ENCODE measurements around the gene KHDRBS2. TPM values are rescaled to one million over a fixed set of nuclear protein-coding genes. Genes with fewer than 3 reads are reported as not detected.

The KHDRBS2 gene
- total and polyA plus RNA-seq, 2 donors (not counting 3 experiments of a cell fraction or from before 2014, with no cell fraction given): not detected

DNA sequence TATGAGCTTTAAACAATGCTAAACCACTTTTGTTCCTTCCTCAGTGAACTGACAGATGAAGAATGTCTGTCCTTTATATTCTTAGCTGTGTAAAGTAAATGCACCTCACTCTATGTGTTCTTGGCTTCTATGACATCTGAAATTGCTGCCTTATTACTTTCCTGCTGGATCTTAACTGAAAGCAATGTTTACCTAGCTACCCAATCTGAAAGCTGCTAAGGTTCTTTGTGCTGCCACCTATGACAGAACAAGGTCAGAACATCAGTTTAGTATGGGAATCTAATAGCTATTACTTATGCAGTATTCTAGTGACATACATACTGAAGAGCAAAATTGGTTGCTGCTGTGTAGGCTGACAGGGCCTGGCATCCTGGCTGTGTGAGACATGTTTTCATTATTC is 444.1 kb downstream of the KHDRBS2 start:
- H4K20me1 ChIP-seq (replicated peaks; ENCODE audit: control insufficient read depth, extremely low read depth, insufficient read depth, low read length): no peaks in the 10 kb centered on the region
- H3K36me3 ChIP-seq (ENCODE audit: control insufficient read depth in 2 of 2, extremely low read depth in 1 of 2, insufficient read depth in 2 of 2, low read length in 2 of 2): no peaks in the 10 kb centered on the region
- FAIRE-seq (no peak), DNase-seq (ENCODE audit: low read depth, low spot score) (no peak)
- peaks cover 5% of the 10 kb centered on the region for H3K9me3 ChIP-seq (replicated peaks; ENCODE audit: control insufficient read depth, insufficient read depth, low read length)
- no peak overlapping the region for H3K4me3 ChIP-seq (replicated peaks in 1 of 3; ENCODE audit: insufficient read depth in 1 of 3, low read depth in 1 of 3, low read length in 3 of 3)
- dilution Hi-C loops (cut with MboI; ENCODE audit: extremely low pct_ligation_motif_present, low sequenced_read_pairs): no loop called here
- H3K9ac ChIP-seq (replicated peaks; ENCODE audit: extremely low read depth, insufficient read depth, low read length): no peak overlapping the region
- ChIA-PET POLR2A (no interaction called here), CTCF (no interaction called here)
- no peaks in the 10 kb centered on the region for H3K79me2 ChIP-seq (ENCODE audit: control insufficient read depth, insufficient read depth, low read length)
- no peaks in the 10 kb centered on the region for H3K9me1 ChIP-seq (replicated peaks; ENCODE audit: control insufficient read depth, extremely low read depth, insufficient read depth, low read length)
- no TSS peak for BruUV-seq (replicated peaks)
- H3K27me3 ChIP-seq (ENCODE audit: control insufficient read depth in 2 of 2, insufficient read depth in 2 of 2, low read length in 2 of 2): no peaks in the 10 kb centered on the region
- no peak overlapping the region for H3K4me2 ChIP-seq (ENCODE audit: insufficient read depth, low read length)
- H3K27ac ChIP-seq (ENCODE audit: insufficient read depth, low read depth, low read length): no peak overlapping the region
- TF ChIP-seq EZH2 (IDR thresholded peaks at IDR 0.05; ENCODE audit: borderline replicate concordance, low read depth, low read length, severe bottlenecking) (no peak), FOS (IDR thresholded peaks at IDR 0.05; ENCODE audit: borderline replicate concordance, insufficient read depth, low read length) (no peak), GATA2 (IDR thresholded peaks at IDR 0.05; ENCODE audit: insufficient read depth, insufficient read length, low read depth, low read length) (no peak), POLR2A (IDR thresholded peaks at IDR 0.05; ENCODE audit: low read depth, low read length) (no peak), MYC (IDR thresholded peaks at IDR 0.05; ENCODE audit: low read depth, low read length) (no peak), POLR2AphosphoS5 (IDR thresholded peaks at IDR 0.05; ENCODE audit: insufficient read depth, low read depth, low read length) (no peak), JUN (IDR thresholded peaks at IDR 0.05; ENCODE audit: borderline replicate concordance, insufficient read depth, insufficient read length, low read depth) (no peak)
- TF ChIP-seq, protein P1, sequence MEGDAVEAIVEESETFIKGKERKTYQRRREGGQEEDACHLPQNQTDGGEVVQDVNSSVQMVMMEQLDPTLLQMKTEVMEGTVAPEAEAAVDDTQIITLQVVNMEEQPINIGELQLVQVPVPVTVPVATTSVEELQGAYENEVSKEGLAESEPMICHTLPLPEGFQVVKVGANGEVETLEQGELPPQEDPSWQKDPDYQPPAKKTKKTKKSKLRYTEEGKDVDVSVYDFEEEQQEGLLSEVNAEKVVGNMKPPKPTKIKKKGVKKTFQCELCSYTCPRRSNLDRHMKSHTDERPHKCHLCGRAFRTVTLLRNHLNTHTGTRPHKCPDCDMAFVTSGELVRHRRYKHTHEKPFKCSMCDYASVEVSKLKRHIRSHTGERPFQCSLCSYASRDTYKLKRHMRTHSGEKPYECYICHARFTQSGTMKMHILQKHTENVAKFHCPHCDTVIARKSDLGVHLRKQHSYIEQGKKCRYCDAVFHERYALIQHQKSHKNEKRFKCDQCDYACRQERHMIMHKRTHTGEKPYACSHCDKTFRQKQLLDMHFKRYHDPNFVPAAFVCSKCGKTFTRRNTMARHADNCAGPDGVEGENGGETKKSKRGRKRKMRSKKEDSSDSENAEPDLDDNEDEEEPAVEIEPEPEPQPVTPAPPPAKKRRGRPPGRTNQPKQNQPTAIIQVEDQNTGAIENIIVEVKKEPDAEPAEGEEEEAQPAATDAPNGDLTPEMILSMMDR (IDR thresholded peaks at IDR 0.05; ENCODE audit: extremely low read depth in 1 of 2, insufficient read depth in 1 of 2, low read depth in 1 of 2, low read length in 2 of 2): no peak
- TF ChIP-seq, protein P2, sequence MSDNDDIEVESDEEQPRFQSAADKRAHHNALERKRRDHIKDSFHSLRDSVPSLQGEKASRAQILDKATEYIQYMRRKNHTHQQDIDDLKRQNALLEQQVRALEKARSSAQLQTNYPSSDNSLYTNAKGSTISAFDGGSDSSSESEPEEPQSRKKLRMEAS (IDR thresholded peaks at IDR 0.05; ENCODE audit: insufficient read depth, insufficient read length): no peak
- H3K4me1 ChIP-seq (ENCODE audit: control insufficient read depth, extremely low read depth, insufficient read depth, low read length): no peaks in the 10 kb centered on the region
- intact Hi-C loops (cut with micrococcal nuclease): no loop called here
- H2AFZ ChIP-seq (ENCODE audit: low read depth, low read length): no peak overlapping the region

Data from endothelial cell of umbilical vein (primary cell).